Muscle of arm (tissue), 12 donors: ENCODE data around the gene ECE1. TPM values are rescaled to one million over a fixed set of nuclear protein-coding genes. Genes with fewer than 3 reads are reported as not detected.
"Not testable (repeated sequence)": the region's sequence is repeated elsewhere in the genome, so short reads cannot be mapped to it uniquely, and the experiment has no call there.

Experiments
- DNase-seq: peaks from one replicate; pipeline ENCODE4 v3.0.0-alpha.2; 2013
- polyA plus RNA-seq, 12 donors: library from polyadenylated mRNA; unstranded; fragments of 120-200 nt; gene quantifications; one replicate each; pipeline ENCODE4 v1.2.1, GENCODE V29; 2013; ENCODE audit not compliant: insufficient read length in 12 of 12

Gene ECE1
- polyA plus RNA-seq, 12 donors, result 26.2 to 54.0 (median 30.3) TPM; not detected in 1

DNA sequence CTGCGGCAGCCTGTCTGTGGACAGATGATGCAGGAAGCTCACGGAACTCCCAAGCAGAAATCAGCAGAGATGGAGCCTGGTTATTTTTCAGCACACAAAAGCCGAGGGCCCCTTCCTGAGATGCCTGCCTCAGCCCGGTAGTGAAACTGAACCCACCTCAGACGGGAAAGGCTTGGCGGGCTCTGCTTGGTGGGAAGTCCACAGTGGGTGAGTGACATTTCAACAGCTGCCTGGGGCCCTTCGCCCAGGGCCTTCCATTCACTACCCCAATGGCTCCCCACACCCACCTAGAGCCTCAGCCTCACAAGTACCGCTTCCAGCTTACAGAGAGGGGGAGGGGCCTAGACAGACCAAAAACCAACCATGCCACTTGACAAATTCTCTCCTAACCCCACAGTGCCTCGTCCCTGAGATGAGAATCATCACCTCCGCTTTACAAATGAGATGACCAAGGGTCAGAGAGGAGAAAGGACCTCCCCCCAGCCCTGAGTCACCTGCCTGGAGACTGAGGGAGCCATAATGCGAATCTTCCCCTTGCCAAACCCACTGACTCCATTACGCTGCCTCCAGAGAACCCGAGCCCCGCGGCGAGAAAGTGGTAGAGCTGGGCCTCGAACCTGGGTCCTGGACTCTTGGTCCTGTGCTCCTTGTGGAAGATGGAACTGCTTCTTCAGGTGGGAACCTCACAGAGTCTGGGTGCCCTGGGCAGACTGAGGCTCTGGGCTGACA is 3.4 kb upstream of the ECE1 start:
- no peak for DNase-seq

DNA sequence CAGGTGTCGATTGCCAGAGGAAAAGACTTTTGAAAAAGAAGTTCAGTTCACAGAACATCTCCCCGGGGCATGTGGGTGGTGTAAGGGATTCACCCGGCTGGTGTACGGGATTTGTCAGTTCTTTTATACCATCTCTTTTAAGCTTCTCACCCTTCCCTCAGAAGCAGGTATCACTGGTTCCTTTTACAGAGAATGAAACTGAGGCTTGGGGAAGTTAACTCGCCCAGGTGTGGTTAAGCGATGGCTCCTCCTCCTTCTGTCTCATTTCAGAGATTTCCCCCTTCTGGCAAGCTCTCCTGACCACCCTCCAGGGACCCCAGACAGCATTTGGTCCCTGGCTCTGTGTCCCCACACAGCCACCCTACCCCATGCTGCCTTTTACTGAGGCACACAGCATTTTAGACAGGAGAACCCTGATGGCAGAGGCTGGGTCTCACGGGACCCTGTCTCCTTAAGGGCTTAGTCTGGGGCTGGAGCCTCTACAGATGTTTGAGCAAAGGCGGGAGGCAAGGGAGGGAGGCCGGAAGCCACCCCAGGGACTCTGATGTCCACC is 2.8 kb upstream of the ECE1 start:
- no peak for DNase-seq

DNA sequence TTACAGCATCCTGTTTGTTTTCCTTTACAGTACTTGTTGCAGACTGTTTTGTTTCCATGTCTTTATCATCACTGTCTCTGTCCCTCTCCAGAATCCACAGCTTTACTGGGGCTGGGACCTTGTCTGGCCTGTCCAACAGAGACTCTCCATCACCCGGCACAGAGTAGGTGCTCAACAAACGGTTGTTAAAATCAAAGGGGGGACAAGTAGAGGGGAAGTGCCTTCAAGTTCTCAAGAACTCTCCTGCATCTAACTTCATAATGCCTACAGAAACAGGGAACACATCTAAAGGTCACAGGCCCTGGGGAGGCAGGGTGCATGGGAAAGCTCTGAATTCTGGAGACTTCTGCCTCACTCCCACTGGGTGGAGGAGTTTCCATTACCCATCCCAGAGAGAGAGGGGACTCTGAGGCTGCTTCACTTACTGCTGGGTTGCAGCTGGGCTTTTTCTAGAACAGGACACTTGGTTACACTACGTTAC is 2.3 kb upstream of the ECE1 start:
- DNase-seq, result no peak

DNA sequence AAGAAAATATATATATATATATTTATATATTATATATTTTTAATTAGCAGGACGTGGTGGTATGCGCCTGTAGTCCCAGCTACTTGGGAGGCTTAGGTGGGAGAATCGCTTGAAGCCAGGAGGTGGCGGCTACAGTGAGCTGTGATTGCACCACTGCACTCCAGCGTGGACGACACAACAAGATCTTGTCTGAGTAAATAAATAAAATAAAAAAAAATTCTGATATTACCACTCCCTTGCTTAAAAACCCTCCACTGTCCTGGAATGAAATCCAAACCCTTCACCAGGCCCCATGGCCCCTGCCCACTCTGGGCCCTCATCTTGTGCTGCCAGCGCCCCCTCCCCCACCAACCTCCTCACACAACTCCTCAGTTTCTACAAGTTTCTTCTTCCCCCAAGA is 1.7 kb upstream of the ECE1 start:
- no peak for DNase-seq

DNA sequence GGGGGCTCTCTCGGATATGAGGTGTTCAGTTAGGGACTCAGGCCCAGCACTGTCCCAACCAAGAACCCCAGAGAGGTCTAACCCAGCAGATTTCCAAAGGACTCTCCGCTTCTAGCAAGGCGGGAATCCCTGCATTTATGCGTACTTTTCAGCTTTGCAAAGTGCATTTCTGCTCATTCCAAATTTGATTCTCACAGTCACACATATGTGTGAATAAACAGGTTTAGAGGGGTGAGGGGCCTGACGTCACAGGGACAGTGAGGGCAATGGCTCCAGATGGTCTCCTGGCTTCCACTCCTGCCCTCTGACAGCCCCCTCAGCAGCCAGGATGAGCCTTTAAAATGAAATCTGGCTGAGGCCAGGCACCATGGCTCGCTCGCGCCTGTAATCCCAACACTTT is 921 bp upstream of the ECE1 start:
- DNase-seq, result no peak

DNA sequence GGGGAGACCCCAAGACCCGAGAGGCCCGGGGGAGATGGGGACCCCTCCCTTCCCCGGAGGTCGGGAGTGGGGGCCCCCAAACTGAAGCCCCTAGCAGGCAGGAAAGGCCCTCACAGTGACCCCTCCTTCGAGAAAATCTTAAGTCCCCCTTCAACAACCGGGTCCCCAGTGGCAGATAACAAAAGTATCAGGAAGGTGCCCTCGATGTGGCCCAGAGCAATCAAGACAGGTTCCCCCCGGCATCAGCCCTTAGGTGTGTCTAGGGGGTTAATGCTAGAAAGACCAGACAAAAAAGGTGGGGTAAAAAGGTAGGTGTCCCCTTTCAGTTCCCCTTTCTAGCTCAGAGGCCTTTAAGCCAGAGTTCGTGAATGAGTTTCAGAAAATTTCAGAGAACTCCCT is 282 bp upstream of the ECE1 start:
- DNase-seq, result no peak

DNA sequence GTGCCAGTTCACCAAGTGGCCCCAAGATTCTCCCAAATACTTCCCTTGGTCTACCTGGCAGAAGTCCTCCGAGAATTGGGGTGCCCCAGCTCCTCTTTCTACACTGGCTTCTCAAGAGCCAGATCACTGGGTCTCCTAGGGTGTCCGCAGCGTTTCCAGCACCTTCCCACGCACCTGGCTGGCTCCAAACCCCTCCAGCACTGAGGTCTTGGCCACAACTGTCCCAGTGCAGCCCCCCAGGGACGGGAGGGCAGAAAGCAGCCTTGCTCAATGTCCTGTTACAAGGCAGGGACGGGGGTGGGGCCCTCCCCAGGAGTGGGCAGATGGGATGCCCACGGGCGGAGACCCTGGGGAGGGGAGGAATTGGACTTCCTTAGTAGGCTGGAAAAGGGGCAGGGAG is 1.1 kb downstream of the ECE1 start:
- no peak for DNase-seq

DNA sequence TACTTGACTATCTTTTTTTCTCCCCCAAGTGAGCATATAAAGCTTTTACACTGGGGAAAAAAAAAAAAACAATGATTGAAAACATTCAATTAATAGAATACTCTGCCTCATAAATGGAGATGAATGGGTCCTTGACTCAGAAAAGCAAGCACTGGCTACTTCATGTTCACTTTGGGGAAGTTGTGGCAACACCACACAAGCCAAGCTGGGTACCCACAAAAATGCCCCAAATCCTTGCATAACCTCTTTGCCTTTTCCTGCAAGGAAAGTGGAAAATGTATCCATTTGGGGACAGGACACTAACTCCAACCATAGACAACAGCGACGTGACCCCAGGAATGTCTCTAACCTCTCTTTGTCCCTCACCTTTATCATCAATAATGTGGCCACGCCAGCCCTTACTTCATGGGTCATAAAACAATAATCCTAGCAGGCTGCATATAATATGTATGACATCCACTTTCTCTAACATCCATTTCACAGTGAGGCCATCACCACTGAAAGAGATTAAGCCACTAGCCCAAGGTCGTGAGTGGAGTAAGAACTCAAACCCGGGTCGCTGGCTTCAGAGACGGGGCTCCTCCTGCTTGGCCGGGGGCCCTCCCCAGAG is 2.3 kb downstream of the ECE1 start:
- no peak for DNase-seq

DNA sequence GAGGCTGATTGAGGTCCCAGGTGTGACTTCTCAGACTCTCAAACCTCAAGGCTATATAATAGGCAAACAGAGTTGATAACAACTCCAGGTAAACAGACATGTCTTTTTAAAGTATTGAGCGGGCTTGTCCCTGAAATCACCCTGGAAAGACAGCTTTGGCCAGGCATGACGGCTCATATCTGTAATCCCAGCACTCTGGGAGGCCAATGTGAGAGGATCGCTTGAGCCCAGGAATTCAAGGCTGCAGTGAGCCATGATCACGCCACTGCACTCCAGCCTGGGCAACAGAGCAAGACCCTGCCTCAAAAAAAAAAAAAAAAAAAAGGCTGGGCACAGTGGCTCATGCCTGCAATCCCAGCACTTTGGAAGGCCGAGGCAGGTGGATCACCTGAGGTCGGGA is 4.9 kb downstream of the ECE1 start:
- not testable (repeated sequence) for DNase-seq

DNA sequence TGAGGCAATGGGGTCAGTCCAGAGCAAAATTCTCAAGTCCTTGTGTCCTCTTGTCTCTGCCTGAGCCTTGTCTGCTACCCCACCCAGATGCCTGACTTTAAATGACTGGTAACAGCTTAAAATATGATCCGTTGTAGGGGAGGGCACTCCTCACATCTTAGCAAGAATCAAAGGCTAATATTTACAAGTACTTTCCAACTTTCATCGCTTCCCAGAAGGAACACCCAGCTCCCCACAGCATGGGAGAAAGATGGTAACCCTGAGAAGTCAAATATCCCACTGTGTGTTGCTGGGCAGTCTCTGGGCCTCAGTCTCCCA is 5.2 kb downstream of the ECE1 start:
- DNase-seq, result no peak

DNA sequence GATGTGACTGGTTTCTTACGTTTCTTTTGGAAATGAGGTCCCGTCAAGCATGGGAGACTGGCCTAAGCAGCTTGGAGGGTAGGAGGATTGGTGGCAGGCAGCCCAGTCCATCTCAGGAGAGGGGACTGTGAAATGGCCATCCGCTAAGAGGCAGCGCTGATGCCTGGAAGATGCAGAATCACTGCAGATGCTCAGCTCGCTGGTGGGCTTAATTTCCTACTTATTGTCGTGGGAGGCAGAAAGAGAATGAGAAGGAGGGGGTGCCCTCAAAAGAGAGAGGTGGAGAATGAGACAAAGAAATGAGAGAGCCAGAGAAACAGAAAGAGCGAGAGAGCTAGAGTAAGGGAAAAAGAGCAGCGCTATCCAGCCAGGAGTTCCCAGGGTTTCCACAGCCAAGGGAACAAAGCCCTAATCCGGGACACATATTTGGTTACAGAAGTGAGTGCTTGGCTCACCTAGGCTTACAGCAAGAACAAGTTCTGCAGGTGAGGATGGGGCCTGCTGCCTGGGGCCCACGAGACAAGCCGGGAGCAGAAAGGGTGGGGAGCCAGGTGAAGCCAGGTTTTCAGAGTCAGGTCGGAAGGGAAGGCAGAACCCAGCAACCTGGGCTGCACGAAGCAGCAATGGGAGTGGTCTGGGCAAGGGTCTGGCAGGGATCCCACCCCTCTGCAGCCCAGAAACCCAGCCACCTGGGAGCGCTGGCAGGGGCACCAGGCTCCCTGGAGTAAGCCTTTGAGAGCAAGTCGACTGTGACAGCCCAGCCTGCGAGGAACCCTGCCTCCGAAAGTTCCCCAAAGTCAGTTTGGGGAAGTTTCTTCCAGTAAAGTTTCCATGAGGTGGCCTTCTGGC is 5.8 kb downstream of the ECE1 start:
- DNase-seq, result no peak

DNA sequence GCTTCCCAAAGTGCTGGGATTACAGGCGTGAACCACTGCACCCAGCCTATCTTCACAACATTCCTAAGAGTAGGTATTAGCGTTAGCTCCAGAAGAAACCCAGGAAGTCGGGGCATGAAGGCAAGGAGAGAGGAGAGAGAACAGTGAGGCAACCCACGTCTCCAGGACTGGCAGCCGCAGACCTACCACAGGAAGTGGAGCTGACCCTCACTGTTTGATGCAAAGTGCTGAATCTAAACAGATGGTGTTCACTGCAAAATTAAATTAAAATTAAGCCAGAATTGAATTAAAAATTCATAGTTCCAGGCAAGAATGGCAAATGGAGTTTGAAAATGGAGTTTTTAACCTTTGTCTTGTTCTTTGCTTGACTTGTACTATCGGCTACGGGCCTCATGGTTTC is 6.7 kb downstream of the ECE1 start:
- no peak for DNase-seq

DNA sequence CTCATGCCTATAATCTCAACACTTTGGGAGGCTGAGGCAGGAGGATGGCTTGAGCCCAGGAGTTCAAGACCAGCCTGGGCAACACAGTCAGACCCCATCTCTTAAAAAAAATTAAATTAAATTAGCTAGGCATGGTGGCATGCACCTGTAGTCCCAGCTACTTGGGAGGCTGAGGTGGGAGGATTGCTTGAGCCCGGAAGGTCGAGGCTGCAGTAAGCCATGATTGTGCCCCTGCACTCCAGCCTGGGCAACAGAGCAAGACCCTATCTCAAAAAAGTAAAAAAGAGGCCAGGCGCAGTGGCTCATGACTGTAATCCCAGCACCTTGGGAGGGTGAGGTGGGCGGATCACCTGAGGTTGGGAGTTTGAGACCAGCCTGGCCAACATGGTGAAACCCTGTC is 8.2 kb downstream of the ECE1 start:
- not testable (repeated sequence) for DNase-seq

DNA sequence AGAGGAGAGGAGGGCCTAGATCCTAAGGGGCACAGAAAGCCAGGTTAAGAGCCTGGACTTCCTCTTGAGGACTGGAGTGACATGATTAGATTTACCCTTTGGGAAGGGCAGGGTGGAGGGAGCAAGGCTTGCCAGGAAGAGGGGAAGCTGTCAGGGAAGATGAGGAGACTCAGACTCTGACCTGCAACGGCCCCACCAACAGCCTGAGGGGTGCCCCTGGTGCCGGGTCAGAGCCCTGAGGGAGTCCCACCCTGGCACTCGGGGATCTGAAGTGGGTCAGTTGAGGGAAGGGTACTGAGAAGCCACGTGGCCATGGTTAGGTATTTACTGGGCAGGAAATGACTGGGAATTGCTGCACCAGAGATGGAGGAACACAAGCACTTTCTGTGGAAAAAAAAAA is 9.8 kb downstream of the ECE1 start:
- DNase-seq, result no peak

DNA sequence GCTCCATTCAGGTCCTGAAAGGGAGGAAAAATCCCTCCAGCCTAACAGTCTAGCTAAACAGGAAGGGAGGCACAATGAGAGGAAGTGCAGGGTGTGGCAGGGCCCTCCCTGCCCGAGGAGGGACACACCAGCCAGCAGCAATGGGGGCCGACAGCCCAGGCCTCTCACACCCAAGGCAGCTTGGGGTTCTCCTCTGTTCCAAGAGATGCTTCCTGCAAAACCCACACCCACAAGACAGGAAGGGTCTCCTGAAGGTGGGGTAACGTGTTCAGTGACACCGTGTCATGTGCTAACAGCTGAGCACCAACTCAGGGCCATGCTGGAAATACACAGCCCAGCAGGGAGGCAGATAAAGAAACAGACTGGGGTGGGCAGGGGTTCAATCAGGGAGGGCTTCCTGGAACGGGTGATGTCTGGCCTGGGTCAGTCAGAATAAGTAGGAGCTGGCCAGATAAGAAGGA is 10.2 kb downstream of the ECE1 start:
- no peak for DNase-seq

DNA sequence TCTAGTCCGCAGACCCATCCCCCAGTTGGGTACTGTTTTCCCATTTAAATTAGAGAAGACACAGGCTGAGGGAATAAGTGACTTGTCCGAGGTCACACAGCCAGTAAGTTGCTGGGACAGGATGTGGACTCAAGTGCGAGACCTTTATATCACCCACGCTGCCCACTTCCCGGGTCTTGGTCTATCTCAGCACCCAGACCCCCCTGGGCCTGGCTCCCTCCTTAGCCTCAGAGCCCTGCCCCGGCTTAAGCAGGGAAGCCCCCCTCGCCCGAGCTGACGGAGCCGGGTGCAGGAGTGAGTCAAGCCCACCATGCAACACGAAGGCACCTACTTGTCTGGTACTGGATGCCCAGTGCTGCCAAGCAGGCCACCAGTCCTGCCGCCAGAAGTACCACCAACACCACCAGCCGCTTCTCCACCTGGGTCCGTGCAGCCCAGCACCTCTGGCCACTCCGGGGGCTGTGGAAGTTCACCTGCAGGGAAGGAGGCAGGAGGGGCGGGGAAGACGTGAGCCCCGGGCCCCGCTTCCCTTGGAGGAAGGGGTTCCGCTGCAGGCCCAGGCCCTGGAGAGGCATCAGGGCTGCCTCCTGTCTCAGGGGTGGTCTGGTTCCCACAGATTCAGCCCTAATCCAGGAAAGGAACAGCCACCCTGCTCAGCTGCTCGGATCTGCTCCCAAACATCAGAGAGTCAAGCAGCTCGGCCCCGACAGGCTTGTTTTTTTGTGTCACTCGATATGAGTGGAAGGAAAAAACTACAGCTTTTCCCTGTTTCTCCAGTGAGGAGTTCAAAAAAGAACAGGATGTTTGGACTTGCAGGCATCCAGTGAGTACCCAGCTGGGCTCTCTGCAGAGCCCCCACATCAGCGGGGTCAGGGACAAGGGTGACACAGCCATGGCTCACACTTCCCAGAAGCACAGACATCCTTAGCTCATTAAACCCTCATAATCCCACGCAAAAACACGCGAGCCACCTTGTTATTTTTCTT is 11.1 kb downstream of the ECE1 start:
- no peak for DNase-seq

DNA sequence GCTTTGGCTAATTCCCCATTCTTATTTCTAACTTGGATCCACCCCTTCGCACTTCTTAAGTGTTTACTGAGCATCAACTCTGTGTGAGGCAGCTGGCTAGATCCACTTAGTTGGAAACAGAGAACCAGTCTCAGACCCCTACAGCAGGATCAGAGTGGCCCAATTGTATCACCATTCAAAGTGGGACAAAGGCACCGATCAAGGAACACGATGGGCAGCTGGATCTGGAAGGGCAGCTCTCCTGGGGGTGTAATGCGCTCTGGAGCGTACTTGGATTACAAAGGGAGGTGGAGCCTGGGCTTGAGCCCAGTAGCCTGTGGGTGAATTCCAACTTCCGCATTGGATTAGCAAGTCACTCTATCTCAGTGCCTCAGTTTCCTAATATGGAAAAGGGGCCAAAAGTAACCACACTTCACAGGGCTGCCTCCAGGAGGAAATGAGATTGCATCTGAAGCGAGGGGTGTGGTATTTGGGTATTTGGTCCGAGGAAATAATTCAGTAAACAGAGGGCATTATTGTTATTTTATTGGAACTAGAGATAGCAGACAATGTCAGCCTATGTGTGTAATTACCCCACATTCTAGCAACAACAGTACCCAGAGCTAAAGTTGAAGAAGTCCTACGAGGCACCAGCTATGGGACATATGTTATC is 11.9 kb downstream of the ECE1 start:
- DNase-seq, result no peak

DNA sequence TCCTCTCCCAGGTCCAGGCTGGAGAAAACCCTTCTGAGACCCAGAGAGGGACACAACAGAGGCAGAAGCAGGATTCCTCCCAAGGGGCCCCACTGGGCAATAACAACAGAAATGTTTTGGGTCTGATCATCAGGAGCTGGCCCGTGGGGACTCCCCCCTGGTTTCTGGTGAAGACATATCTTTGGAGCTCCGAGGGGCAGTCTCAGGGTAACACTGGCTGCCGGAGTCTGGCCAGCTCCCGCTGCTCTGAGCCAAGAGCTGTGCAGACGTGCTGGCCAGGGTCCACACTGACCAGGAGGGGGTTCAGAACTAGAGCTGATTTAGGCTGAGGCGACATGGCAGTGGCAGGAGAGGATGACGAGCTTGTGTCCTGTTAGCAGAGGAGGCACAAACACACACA is 13.1 kb downstream of the ECE1 start:
- DNase-seq, result no peak

DNA sequence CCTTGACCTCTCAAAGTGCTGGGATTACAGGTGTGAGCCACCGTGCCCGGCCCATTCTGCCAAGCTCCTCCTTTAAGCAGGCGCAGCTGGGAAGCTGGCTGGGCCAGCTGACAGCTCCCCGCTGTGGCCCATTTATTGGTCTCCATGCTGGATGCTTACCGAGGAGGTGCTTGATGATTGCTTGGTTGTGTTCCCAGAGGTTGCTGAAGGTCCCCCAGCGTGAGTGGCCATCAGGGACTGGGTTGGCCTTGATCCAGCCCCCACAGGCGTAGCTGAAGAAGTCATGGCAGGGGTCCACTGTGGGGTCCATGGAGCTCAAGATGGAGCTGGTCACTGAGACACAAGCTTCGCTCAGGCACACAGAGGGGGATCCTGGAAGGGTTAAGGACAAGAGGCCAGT is 17.7 kb downstream of the ECE1 start:
- no peak for DNase-seq

DNA sequence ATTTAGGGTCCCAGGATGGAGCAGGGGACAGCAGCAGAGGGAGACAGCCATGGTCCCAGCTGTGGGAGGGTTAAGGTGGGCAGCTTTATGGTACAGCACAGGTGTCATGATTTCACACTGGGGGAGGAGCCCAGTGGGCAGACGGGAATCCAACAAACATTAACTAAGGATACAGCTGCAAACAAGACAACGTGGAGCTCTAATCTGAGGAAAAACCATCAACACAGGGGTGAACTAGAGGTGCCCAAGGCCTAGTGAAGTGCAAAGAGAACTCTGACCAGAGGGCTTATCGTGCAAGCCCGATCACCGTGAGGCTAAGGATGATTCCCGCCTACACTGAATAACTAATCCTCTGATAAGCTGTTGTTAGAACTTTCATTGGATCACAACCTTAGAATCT is 18.7 kb downstream of the ECE1 start:
- DNase-seq, result no peak
